Osteocyte (in vitro differentiated cells): ENCODE results near the gene LYAR. TPM values are rescaled to one million over a fixed set of nuclear protein-coding genes. Genes with fewer than 3 reads are reported as not detected.
"Not testable (repeated sequence)": the region's sequence is repeated elsewhere in the genome, so short reads cannot be mapped to it uniquely, and the experiment has no call there.

ENCODE experiments used
- DNase-seq: peaks from one replicate; pipeline ENCODE4 v3.0.0; 2021; ENCODE audit warnings: mixed read lengths; ENCODE audit not compliant: unreplicated experiment; ENCODE audit errors: extremely low spot score
- H3K27ac Mint-ChIP-seq: one replicate; pipeline ENCODE4 v1.8.0; 2021; ENCODE audit warnings: mild to moderate bottlenecking, mixed read lengths; ENCODE audit not compliant: unreplicated experiment
- H3K27me3 Mint-ChIP-seq: one replicate; pipeline ENCODE4 v1.8.0; 2021; ENCODE audit warnings: mixed read lengths; ENCODE audit not compliant: unreplicated experiment
- H3K36me3 Mint-ChIP-seq: one replicate; pipeline ENCODE4 v1.8.0; 2021; ENCODE audit warnings: mixed read lengths; ENCODE audit not compliant: unreplicated experiment
- H3K4me1 Mint-ChIP-seq: one replicate; pipeline ENCODE4 v1.8.0; 2021; ENCODE audit warnings: mixed read lengths; ENCODE audit not compliant: unreplicated experiment
- H3K4me3 Mint-ChIP-seq: one replicate; pipeline ENCODE4 v1.8.0; 2021; ENCODE audit warnings: mild to moderate bottlenecking, moderate library complexity, mixed read lengths; ENCODE audit not compliant: unreplicated experiment
- H3K9me3 Mint-ChIP-seq: one replicate; pipeline ENCODE4 v1.8.0; 2021; ENCODE audit warnings: mixed read lengths; ENCODE audit not compliant: unreplicated experiment
- total RNA-seq: library from RNA; stranded (reverse); gene quantifications from 2 replicates; pipeline ENCODE4 v1.2.1, GENCODE V29; 2021
- TF ChIP-seq, protein P1 (sequence below): fragments of 200-600 bp; sonication (generic); IDR thresholded peaks from 2 replicates; pipeline ENCODE4 v1.5.0; 2021; ENCODE audit warnings: antibody characterized with exemption, mild to moderate bottlenecking, moderate library complexity

The LYAR gene
- total RNA-seq, 1 donor from 2014 or later, result 8.2 TPM

DNA sequence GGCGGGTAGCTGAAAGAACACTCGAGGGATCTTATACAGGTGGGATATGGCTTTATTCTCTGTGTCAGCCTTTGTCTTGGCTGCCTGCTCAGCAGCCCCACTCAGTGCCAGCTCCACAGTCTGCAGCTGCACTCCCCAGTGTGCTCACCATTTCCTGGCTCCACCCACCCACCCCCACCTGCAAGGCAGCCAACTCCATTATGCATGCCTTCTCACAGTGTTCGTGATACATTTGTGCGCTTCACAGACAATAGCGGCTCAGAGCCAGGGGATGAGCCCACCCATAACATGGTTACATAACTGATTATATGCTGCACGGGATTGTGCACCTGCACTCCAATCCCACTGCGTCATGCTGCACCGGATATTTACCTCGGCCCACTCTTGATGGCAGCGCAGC lies 33.2 kb downstream of the LYAR start:
- H3K4me3 Mint-ChIP-seq, result no peak overlapping the region
- TF ChIP-seq, protein P1, sequence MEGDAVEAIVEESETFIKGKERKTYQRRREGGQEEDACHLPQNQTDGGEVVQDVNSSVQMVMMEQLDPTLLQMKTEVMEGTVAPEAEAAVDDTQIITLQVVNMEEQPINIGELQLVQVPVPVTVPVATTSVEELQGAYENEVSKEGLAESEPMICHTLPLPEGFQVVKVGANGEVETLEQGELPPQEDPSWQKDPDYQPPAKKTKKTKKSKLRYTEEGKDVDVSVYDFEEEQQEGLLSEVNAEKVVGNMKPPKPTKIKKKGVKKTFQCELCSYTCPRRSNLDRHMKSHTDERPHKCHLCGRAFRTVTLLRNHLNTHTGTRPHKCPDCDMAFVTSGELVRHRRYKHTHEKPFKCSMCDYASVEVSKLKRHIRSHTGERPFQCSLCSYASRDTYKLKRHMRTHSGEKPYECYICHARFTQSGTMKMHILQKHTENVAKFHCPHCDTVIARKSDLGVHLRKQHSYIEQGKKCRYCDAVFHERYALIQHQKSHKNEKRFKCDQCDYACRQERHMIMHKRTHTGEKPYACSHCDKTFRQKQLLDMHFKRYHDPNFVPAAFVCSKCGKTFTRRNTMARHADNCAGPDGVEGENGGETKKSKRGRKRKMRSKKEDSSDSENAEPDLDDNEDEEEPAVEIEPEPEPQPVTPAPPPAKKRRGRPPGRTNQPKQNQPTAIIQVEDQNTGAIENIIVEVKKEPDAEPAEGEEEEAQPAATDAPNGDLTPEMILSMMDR, result no peak
- DNase-seq, result no peak
- no peaks in the 10 kb centered on the region for H3K9me3 Mint-ChIP-seq
- H3K4me1 Mint-ChIP-seq, result peaks cover 2% of the 10 kb centered on the region
- no peaks in the 10 kb centered on the region for H3K36me3 Mint-ChIP-seq
- H3K27me3 Mint-ChIP-seq, result peaks cover 12% of the 10 kb centered on the region
- H3K27ac Mint-ChIP-seq, result no peak overlapping the region

DNA sequence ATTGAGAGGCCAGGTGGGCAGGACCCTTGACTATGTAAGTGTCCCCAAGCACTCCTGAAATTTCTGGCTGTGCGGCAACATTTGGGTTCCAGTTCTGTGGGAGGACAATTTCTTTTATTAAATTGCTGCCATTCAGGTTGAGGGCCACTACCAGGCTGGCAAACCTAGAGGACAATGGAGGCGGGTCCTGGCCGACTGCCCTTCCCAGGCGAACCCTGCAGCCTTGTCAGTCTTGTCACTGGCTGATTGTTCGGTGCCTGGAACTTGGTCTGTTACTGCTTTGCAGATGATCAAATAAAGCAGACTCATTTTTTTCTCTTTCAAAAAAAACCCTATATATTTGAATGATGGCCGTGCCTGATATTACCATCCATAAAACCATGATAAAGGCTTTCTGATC lies 35.3 kb downstream of the LYAR start:
- no peak for DNase-seq
- Mint-ChIP-seq H3K4me3 (no peak overlapping the region), H3K4me1 (no peaks in the 10 kb centered on the region), H3K36me3 (no peaks in the 10 kb centered on the region), H3K27ac (no peak overlapping the region), H3K9me3 (no peaks in the 10 kb centered on the region), H3K27me3 (peaks cover 12% of the 10 kb centered on the region)
- TF ChIP-seq, protein P1, result no peak

DNA sequence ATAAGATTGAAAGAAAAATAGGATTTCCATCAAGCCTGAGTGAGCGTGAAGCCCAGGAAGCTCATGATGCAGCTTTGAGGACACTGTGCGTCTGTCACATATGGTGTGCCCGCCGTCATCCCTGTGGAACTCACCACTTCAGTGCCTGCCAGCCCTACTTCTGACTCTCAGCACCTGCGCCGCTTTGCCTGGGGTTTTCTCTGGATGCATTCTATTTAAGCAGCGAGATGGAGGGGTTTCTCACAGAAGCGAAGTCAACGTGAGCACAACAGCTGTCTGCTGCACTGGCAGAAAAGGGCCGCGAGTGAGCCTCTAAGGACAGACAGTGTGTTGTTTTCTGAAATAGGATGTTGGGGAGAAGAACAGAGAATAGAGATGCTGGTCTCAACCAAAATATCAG lies 35.8 kb downstream of the LYAR start:
- Mint-ChIP-seq H3K4me1 (no peaks in the 10 kb centered on the region), H3K9me3 (no peaks in the 10 kb centered on the region), H3K36me3 (no peaks in the 10 kb centered on the region), H3K27me3 (peaks cover 12% of the 10 kb centered on the region), H3K27ac (no peak overlapping the region), H3K4me3 (no peak overlapping the region)
- TF ChIP-seq, protein P1, result no peak
- DNase-seq, result no peak

DNA sequence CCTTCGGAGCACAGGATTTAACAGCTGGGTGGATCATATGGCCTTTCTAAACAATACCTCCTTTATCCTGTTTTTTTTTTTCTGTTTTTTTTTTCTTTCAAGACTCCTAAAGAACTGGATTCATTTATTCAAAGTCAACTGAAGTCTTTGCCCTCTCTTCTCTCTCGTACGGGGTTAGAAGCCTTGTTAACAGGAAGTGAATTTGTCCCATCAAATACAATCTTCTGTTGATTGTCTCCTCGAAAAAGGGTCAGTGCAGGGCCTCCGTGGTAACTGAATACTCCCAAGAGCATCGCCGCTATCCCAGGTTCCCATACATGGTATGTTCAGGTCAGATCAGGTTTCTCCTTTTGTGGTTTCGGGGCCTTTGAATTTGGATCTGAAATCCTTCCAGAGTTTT lies 40.1 kb downstream of the LYAR start:
- Mint-ChIP-seq H3K27ac (peak overlapping the region; percentile 6), H3K36me3 (peaks cover 9% of the 10 kb centered on the region), H3K4me3 (peak overlapping the region; percentile 40), H3K4me1 (peaks cover 12% of the 10 kb centered on the region), H3K27me3 (peaks cover 8% of the 10 kb centered on the region), H3K9me3 (no peaks in the 10 kb centered on the region)
- no peak for DNase-seq
- TF ChIP-seq, protein P1, result no peak

DNA sequence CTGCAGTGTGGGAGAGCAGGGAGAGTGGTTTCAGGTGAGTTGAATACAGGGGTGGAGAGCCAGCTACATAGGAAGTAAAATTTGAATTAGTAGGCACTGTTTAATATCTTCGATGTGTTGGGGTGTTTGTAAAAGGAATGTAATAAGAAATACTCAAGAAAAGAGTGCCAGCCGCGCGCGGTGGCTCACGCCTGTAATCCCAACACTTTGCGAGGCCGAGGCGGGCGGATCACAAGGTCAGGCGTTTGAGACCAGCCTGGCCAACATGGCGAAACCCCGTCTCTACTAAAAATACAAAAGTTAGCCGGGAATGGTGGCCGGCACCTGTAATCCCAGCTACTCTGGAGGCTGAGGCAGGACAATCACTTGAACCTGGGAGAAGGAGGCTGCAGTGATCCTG lies 40.6 kb downstream of the LYAR start:
- not testable (repeated sequence) for H3K36me3 Mint-ChIP-seq, DNase-seq, H3K27ac Mint-ChIP-seq, H3K9me3 Mint-ChIP-seq, H3K4me3 Mint-ChIP-seq, H3K27me3 Mint-ChIP-seq
- peaks cover 12% of the 10 kb centered on the region for H3K4me1 Mint-ChIP-seq

DNA sequence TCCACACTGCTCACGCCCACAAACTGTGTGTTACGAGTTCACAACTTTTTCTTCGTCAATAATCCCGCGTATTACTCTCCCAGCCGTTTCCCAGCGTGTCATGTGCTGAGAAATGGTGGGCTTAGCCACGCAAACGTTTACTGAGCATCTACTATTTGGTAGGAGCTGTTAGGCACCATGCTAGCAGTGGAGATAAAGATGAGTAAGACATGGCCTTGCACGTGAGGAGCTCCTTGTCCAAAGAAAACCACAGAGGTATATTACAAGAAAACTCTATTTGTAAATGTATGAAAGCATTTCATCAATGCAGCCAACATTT lies 41.1 kb downstream of the LYAR start:
- Mint-ChIP-seq H3K27ac (peak overlapping the region; percentile 99), H3K27me3 (peaks cover 5% of the 10 kb centered on the region), H3K4me1 (peaks cover 12% of the 10 kb centered on the region), H3K4me3 (peak overlapping the region; percentile 84), H3K9me3 (no peaks in the 10 kb centered on the region), H3K36me3 (peaks cover 10% of the 10 kb centered on the region)
- TF ChIP-seq, protein P1, result no peak
- no peak for DNase-seq
